GM12878 (cell line): Measurements from ENCODE around the gene MAN1A1. TPM values are rescaled to one million over a fixed set of nuclear protein-coding genes. Genes with fewer than 3 reads are reported as not detected.

ENCODE experiments used
- ATAC-seq: fragments of 200-7000 bp; cut with Tn5 transposase; 3 replicates; pipeline ENCODE4 v1.9.1; 2020; ENCODE audit warnings: mild to moderate bottlenecking, moderate library complexity
- BruUV-seq: library from RNA; stranded (reverse); fragments of 400-500 nt; replicated peaks from 2 replicates; lab custom pipeline; 2021; lab: Mats Ljungman, UMichigan
- CTCF ChIA-PET: fragments of 300-600 bp; sonication (Branson Sonifier 250); formaldehyde crosslinking; extraction: SDS; loops from one replicate; lab custom pipeline; 2021; ENCODE audit warnings: inconsistent platforms; lab: Yijun Ruan, JAX
- POLR2A ChIA-PET: fragments of 350-600 bp; formaldehyde crosslinking; extraction: SDS; loops from one replicate; lab custom pipeline; 2021; ENCODE audit warnings: inconsistent platforms; lab: Charles Lee
- RAD21 ChIA-PET: fragments of 300-600 bp; sonication (Branson Sonifier 250); formaldehyde crosslinking; loops from one replicate; lab custom pipeline; 2023; ENCODE audit warnings: antibody characterized with exemption; ENCODE audit not compliant: unreplicated experiment; lab: Charles Lee
- SMC1A ChIA-PET: fragments of 300-600 bp; sonication (Branson Sonifier 250); formaldehyde crosslinking; loops from one replicate; lab custom pipeline; 2023; ENCODE audit not compliant: unreplicated experiment, uncharacterized antibody; lab: Charles Lee
- DNase-seq: peaks from one replicate; pipeline ENCODE4 v3.0.0-alpha.2; 2011; ENCODE audit warnings: low read depth, low spot score
- FAIRE-seq: peaks from 3 replicates; lab custom pipeline; 2011; peaks lifted over from hg19 to GRCh38; lab: Jason Lieb, UNC
- H2AFZ ChIP-seq: 2 replicates; pipeline ENCODE4 v1.6.0; 2011; ENCODE audit warnings: low read depth, low read length, control low read depth; ENCODE audit not compliant: control insufficient read depth
- H3K27ac ChIP-seq: 2 replicates; pipeline ENCODE4 v1.5.1; 2011; ENCODE audit warnings: control low read depth; ENCODE audit not compliant: control insufficient read depth, insufficient read depth
- H3K27me3 ChIP-seq, 2 experiments: replicated peaks in 1 of 2; 2 replicates each; pipeline versions ENCODE4 v1.6.0 to v1.6.1; 2011; ENCODE audit warnings: low read length in 1 of 2; ENCODE audit not compliant: control insufficient read depth in 2 of 2, insufficient read depth in 2 of 2
- H3K36me3 ChIP-seq, 2 experiments: 2 replicates each; pipeline ENCODE4 v1.5.1; 2011; ENCODE audit warnings: low read length in 1 of 2; ENCODE audit not compliant: control insufficient read depth in 2 of 2, insufficient read depth in 2 of 2
- H3K4me1 ChIP-seq: 2 replicates; pipeline ENCODE4 v1.6.1; 2011; ENCODE audit warnings: mild to moderate bottlenecking, low read length, moderate library complexity, mixed read lengths; ENCODE audit not compliant: control insufficient read depth, insufficient read depth
- H3K4me2 ChIP-seq: 2 replicates; pipeline ENCODE4 v1.6.0; 2011; ENCODE audit warnings: control low read depth; ENCODE audit not compliant: control insufficient read depth, insufficient read depth
- H3K4me3 ChIP-seq: fragments of 200-600 bp; sonication (generic); 2 replicates; pipeline ENCODE4 v1.5.1; 2016
- H3K79me2 ChIP-seq: 2 replicates; pipeline ENCODE4 v1.6.0; 2011; ENCODE audit warnings: low read length; ENCODE audit not compliant: control insufficient read depth, insufficient read depth
- H3K9ac ChIP-seq: 2 replicates; pipeline ENCODE4 v1.8.0; 2011; ENCODE audit warnings: low read length, control low read depth, mixed read lengths; ENCODE audit not compliant: control insufficient read depth, insufficient read depth
- H3K9me3 ChIP-seq: replicated peaks from 3 replicates; pipeline ENCODE4 v1.5.1; 2011; ENCODE audit warnings: mild to moderate bottlenecking, low read length; ENCODE audit not compliant: control insufficient read depth, insufficient read depth
- H4K20me1 ChIP-seq: 2 replicates; pipeline ENCODE4 v1.6.0; 2011; ENCODE audit not compliant: control insufficient read depth, insufficient read depth
- CHD4 ChIP-seq: fragments of 200-600 bp; sonication (generic); IDR thresholded peaks from 2 replicates; pipeline ENCODE4 v1.6.1; 2016; ENCODE audit warnings: mild to moderate bottlenecking
- HDAC2 ChIP-seq: fragments of 200-600 bp; sonication (generic); IDR thresholded peaks from 2 replicates; pipeline ENCODE4 v1.6.1; 2017
- HDAC6 ChIP-seq: fragments of 200-600 bp; sonication (generic); IDR thresholded peaks from one replicate; pipeline ENCODE4 v1.8.0; 2017; ENCODE audit warnings: antibody characterized with exemption; ENCODE audit not compliant: unreplicated experiment
- HDGF ChIP-seq: fragments of 450-650 bp; IDR thresholded peaks from 2 replicates; pipeline ENCODE4 v1.6.1; 2016; ENCODE audit warnings: antibody characterized with exemption
- IRF4 ChIP-seq: IDR thresholded peaks from 2 replicates; pipeline ENCODE4 v1.6.1; 2011; ENCODE audit warnings: low read depth, low read length
- LARP7 ChIP-seq: fragments of 450-650 bp; IDR thresholded peaks from 2 replicates; pipeline ENCODE4 v1.6.1; 2017; ENCODE audit warnings: mild to moderate bottlenecking
- MEF2B ChIP-seq: fragments of 450-650 bp; IDR thresholded peaks from 2 replicates; pipeline ENCODE4 v1.6.1; 2018; ENCODE audit warnings: mild to moderate bottlenecking, moderate library complexity; ENCODE audit not compliant: partially characterized antibody, poor library complexity, severe bottlenecking
- MTA3 ChIP-seq: IDR thresholded peaks from 2 replicates; pipeline ENCODE4 v1.6.1; 2012; ENCODE audit warnings: low read length, inconsistent platforms, borderline replicate concordance
- MXI1 ChIP-seq: fragments of 150-350 bp; IDR thresholded peaks from 2 replicates; pipeline ENCODE4 v1.6.1; 2011; ENCODE audit warnings: low read depth, mild to moderate bottlenecking, inconsistent platforms, low read length, improper control_type of control experiment
- NFIC ChIP-seq: IDR thresholded peaks from 2 replicates; pipeline ENCODE4 v1.6.1; 2012; ENCODE audit warnings: low read depth, mild to moderate bottlenecking, inconsistent platforms, low read length, moderate library complexity
- NFYA ChIP-seq: IDR thresholded peaks from 2 replicates; pipeline ENCODE4 v1.6.1; 2011; ENCODE audit warnings: low read depth, mild to moderate bottlenecking, low read length, improper control_type of control experiment, borderline replicate concordance
- YBX1 ChIP-seq: fragments of 450-650 bp; IDR thresholded peaks from 2 replicates; pipeline ENCODE4 v1.6.1; 2016; ENCODE audit warnings: antibody characterized with exemption
- ZZZ3 ChIP-seq: IDR thresholded peaks from 2 replicates; pipeline ENCODE4 v1.6.1; 2011; ENCODE audit warnings: low read depth; ENCODE audit not compliant: control insufficient read depth, insufficient read length
- WGBS: methylation state at CpG from one replicate; pipeline ENCODE4 v1.1.6; 2016; ENCODE audit warnings: low lambda C conversion rate; ENCODE audit not compliant: insufficient replicate concordance, insufficient coverage; ENCODE audit errors: missing lambda C conversion rate; 5-methylcytosine and 5-hydroxymethylcytosine counted together
- in situ Hi-C: fragments of 300-500 bp; cut with MboI; formaldehyde crosslinking; loops from 9 replicates; pipeline ENCODE4 v1.14.3; 2018; ENCODE audit warnings: mixed read lengths
- intact Hi-C: fragments of 100-400 bp; cut with micrococcal nuclease; formaldehyde crosslinking; loops from one replicate; pipeline ENCODE4 v1.14.2; 2022; ENCODE audit not compliant: unreplicated experiment
- polyA plus RNA-seq, 11 experiments: library from polyadenylated mRNA; depleted of rRNA in 4 of 11; unstranded in 6 of 11; stranded (reverse) in 5 of 11; fragments of >200 nt; fragmentation: Nextera tagmentation in 4 of 11; fragmentation: Illumina TruSeq in 1 of 11; extraction: Ambion mirVana in 4 of 11; extraction: Trizol in 1 of 11; gene quantifications; 1 replicate in 1 of 11; 2 replicates in 10 of 11; pipeline versions ENCODE4 v1.2.1 to v1.2.3, GENCODE V29; 2011 to 2016; ENCODE audit warnings: inconsistent platforms in 2 of 11, missing spikeins in 2 of 11, low read depth in 1 of 11
- total RNA-seq, 4 experiments: library from RNA; depleted of rRNA in 3 of 4; stranded (reverse); fragments of >200 nt in 3 of 4; fragmentation: Illumina TruSeq in 1 of 4; extraction: Trizol in 1 of 4; gene quantifications; 2 replicates each; pipeline versions ENCODE4 v1.2.1 to v1.2.3, GENCODE V29; 2013 to 2021
- TF ChIP-seq, protein P1 (sequence below): fragments of 450-650 bp; IDR thresholded peaks from 2 replicates; pipeline ENCODE4 v1.6.1; 2017; ENCODE audit warnings: antibody characterized with exemption, mild to moderate bottlenecking, moderate library complexity
- TF ChIP-seq, protein P2 (sequence below): fragments of 450-650 bp; conservative IDR thresholded peaks from 2 replicates; pipeline ENCODE4 v1.6.1; 2017; ENCODE audit warnings: mild to moderate bottlenecking, moderate library complexity
- TF ChIP-seq, protein P3 (sequence below): fragments of 150-350 bp; IDR thresholded peaks from 2 replicates; pipeline ENCODE4 v1.6.1; 2014; ENCODE audit warnings: mild to moderate bottlenecking, low read depth, low read length

The MAN1A1 gene
- total and polyA plus RNA-seq, 10 of the 15 experiments (the other 5 are each of a cell fraction or from before 2014, with no cell fraction given), result 5.4 to 28.1 (median 19.5) TPM

DNA sequence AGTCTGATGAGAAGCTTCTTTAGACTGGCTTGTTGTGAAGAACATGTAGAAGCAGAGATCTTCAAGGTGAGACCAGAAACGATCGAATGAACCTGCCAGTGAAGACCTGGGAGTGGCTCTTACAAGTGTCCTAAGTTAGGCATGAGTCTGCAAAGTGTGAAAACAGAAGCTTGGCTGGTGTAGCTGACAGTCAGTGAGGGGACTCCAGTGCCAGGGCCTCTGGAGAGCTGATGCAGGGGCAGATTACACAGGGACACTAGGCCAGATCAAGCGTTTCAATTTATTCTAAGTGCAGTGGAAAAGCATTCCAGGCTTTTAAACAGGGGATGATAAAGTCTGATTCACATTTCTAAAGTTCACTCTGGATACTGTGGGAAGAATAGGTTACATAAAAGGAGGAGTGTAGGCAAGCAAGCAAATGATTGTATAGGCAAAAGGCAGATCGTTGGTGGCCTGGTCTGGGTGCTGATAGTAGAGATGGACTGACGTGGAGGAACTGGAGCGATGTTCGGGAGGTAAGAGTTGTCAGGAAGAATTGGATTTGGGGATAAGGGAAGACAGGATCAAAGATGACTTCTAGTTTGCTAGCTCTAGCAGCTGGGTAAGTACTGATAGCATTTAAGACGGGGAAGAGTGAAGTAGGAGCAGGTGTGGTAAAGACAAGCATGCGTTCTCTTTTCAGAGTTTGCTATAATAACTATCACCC, 133.5 kb downstream of the MAN1A1 start:
- ChIA-PET CTCF (no interaction called here), RAD21 (no interaction called here), SMC1A (interaction anchor here (0.7 to 1.1 kb wide), 2 partner anchors 17 to 650 kb away, joined by 3 read pairs; no protein-coding TSS in a partner anchor), POLR2A (interaction anchor here (1.2 kb wide), 1 partner anchor 93 kb away, joined by 3 read pairs; no protein-coding TSS in a partner anchor)
- Histone ChIP-seq H3K79me2 (no peaks in the 10 kb centered on the region), H2AFZ (no peak overlapping the region), H3K9me3 (no peaks in the 10 kb centered on the region), H3K27me3 (no peaks in the 10 kb centered on the region), H3K4me3 (no peak overlapping the region), H3K4me1 (no peaks in the 10 kb centered on the region), H3K36me3 (peaks cover 0 to 2% of the 10 kb centered on the region in 2 experiments; a peak in 2 of 4 replicates), H3K9ac (no peak overlapping the region), H3K27ac (no peak overlapping the region), H3K4me2 (no peak overlapping the region), H4K20me1 (no peaks in the 10 kb centered on the region)
- BruUV-seq, result no TSS peak
- intact Hi-C loops (no loop called here), in situ Hi-C loops (no loop called here)
- DNase-seq (no peak), ATAC-seq (no peak), FAIRE-seq (no peak)
- 91% methylated on average over 9 of the region's 9 CpGs for WGBS
- TF ChIP-seq LARP7, result no peak
- no peak for TF ChIP-seq NFIC
- TF ChIP-seq, protein P1, sequence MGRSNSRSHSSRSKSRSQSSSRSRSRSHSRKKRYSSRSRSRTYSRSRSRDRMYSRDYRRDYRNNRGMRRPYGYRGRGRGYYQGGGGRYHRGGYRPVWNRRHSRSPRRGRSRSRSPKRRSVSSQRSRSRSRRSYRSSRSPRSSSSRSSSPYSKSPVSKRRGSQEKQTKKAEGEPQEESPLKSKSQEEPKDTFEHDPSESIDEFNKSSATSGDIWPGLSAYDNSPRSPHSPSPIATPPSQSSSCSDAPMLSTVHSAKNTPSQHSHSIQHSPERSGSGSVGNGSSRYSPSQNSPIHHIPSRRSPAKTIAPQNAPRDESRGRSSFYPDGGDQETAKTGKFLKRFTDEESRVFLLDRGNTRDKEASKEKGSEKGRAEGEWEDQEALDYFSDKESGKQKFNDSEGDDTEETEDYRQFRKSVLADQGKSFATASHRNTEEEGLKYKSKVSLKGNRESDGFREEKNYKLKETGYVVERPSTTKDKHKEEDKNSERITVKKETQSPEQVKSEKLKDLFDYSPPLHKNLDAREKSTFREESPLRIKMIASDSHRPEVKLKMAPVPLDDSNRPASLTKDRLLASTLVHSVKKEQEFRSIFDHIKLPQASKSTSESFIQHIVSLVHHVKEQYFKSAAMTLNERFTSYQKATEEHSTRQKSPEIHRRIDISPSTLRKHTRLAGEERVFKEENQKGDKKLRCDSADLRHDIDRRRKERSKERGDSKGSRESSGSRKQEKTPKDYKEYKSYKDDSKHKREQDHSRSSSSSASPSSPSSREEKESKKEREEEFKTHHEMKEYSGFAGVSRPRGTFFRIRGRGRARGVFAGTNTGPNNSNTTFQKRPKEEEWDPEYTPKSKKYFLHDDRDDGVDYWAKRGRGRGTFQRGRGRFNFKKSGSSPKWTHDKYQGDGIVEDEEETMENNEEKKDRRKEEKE, result no peak
- no peak for TF ChIP-seq ZZZ3
- TF ChIP-seq, protein P2, sequence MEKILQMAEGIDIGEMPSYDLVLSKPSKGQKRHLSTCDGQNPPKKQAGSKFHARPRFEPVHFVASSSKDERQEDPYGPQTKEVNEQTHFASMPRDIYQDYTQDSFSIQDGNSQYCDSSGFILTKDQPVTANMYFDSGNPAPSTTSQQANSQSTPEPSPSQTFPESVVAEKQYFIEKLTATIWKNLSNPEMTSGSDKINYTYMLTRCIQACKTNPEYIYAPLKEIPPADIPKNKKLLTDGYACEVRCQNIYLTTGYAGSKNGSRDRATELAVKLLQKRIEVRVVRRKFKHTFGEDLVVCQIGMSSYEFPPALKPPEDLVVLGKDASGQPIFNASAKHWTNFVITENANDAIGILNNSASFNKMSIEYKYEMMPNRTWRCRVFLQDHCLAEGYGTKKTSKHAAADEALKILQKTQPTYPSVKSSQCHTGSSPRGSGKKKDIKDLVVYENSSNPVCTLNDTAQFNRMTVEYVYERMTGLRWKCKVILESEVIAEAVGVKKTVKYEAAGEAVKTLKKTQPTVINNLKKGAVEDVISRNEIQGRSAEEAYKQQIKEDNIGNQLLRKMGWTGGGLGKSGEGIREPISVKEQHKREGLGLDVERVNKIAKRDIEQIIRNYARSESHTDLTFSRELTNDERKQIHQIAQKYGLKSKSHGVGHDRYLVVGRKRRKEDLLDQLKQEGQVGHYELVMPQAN, result no peak
- TF ChIP-seq, protein P3, sequence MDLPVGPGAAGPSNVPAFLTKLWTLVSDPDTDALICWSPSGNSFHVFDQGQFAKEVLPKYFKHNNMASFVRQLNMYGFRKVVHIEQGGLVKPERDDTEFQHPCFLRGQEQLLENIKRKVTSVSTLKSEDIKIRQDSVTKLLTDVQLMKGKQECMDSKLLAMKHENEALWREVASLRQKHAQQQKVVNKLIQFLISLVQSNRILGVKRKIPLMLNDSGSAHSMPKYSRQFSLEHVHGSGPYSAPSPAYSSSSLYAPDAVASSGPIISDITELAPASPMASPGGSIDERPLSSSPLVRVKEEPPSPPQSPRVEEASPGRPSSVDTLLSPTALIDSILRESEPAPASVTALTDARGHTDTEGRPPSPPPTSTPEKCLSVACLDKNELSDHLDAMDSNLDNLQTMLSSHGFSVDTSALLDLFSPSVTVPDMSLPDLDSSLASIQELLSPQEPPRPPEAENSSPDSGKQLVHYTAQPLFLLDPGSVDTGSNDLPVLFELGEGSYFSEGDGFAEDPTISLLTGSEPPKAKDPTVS, result no peak
- no peak for TF ChIP-seq NFYA
- no peak for TF ChIP-seq MEF2B
- TF ChIP-seq MTA3, result no peak
- TF ChIP-seq IRF4, result no peak
- no peak for TF ChIP-seq MXI1
- no peak for TF ChIP-seq HDAC2
- TF ChIP-seq HDAC6, result no peak
- TF ChIP-seq CHD4, result no peak
- no peak for TF ChIP-seq YBX1
- no peak for TF ChIP-seq HDGF
